Measurements from ENCODE around the gene PPP1R3F.
"Not testable (repeated sequence)": the region's sequence is repeated elsewhere in the genome, so short reads cannot be mapped to it uniquely, and the experiment has no call there.

PPP1R3F gene

GRCh38 chrX:49322266-49322665 lies 52.7 kb downstream of the PPP1R3F start:
- DNase-seq: not testable (repeated sequence)

GRCh38 chrX:49323735-49324134 lies 54.1 kb downstream of the PPP1R3F start:
- not testable (repeated sequence) for DNase-seq

- DNase-seq: not testable (repeated sequence)
These were observed 60.8 kb downstream of the PPP1R3F start for GRCh38 chrX:49330421-49330820.

GRCh38 chrX:49331282-49331681 lies 61.7 kb downstream of the PPP1R3F start, which contains the start of gene GAGE13:
GAGE13 (plus strand) TSS chrX:49331582; CDS start chrX:49332738, 1,156 bp downstream.
- not testable (repeated sequence) for DNase-seq

- DNase-seq: not testable (repeated sequence)
These were observed 62.2 kb downstream of the PPP1R3F start for GRCh38 chrX:49331841-49332240.

Data from NCI-H2171 (cell line).